ENCODE results near the gene PPP3CA.

The PPP3CA gene

GRCh38 chr4:101217353-101218031 lies 129.8 kb downstream of the PPP3CA start:
- H2BK120ac ChIP-seq (ENCODE audit: low read depth, low read length) = no peak overlapping the region
- H3K9ac ChIP-seq (ENCODE audit: low read length) = no peak overlapping the region
- H3K23ac ChIP-seq (ENCODE audit: low read length) = no peak overlapping the region
- no peak overlapping the region for H4K5ac ChIP-seq (ENCODE audit: low read length)
- no peak overlapping the region for H3K56ac ChIP-seq (ENCODE audit: low read length)
- no peak overlapping the region for H4K8ac ChIP-seq (ENCODE audit: low read depth, low read length)
- no peak overlapping the region for H2BK5ac ChIP-seq (ENCODE audit: low read length)
- H3K79me1 ChIP-seq (ENCODE audit: low read length) = no peaks in the 10 kb centered on the region
- H3K27me3 ChIP-seq (ENCODE audit: insufficient read depth, low read length, poor library complexity) = no peaks in the 10 kb centered on the region
- DNase-seq = no peak
- H3K27ac ChIP-seq (ENCODE audit: low read depth, low read length) = no peak overlapping the region
- no peak overlapping the region for H3K4me2 ChIP-seq (ENCODE audit: low read length)
- H3K4me1 ChIP-seq (ENCODE audit: control insufficient read depth, low read depth, low read length) = no peaks in the 10 kb centered on the region
- no peak overlapping the region for H2BK15ac ChIP-seq (replicated peaks; ENCODE audit: low read depth)
- H3K4ac ChIP-seq (ENCODE audit: low read depth, low read length) = no peak overlapping the region
- H3K79me2 ChIP-seq (ENCODE audit: control insufficient read depth, insufficient read depth, low read length) = no peaks in the 10 kb centered on the region
- H3K36me3 ChIP-seq (ENCODE audit: control insufficient read depth, insufficient read depth, low read length) = no peaks in the 10 kb centered on the region
- no CpG with 5 or more reads among the region's 7 CpGs for WGBS (ENCODE audit: extremely low coverage, insufficient coverage, low lambda C conversion rate)
- H3K4me3 ChIP-seq (ENCODE audit: low read length) = no peak overlapping the region
- no peak overlapping the region for H2AK5ac ChIP-seq (ENCODE audit: low read length)
- H3K18ac ChIP-seq (ENCODE audit: low read length) = no peak overlapping the region

- H2BK15ac ChIP-seq (replicated peaks; ENCODE audit: low read depth) = no peak overlapping the region
- no peak overlapping the region for H3K56ac ChIP-seq (ENCODE audit: low read length)
- H3K27ac ChIP-seq (ENCODE audit: low read depth, low read length) = no peak overlapping the region
- H4K8ac ChIP-seq (ENCODE audit: low read depth, low read length) = no peak overlapping the region
- peak; percentile 43 for DNase-seq
- H3K36me3 ChIP-seq (ENCODE audit: control insufficient read depth, insufficient read depth, low read length) = no peaks in the 10 kb centered on the region
- peaks cover 1% of the 10 kb centered on the region for H3K4me1 ChIP-seq (ENCODE audit: control insufficient read depth, low read depth, low read length)
- H3K4me3 ChIP-seq (ENCODE audit: low read length) = no peak overlapping the region
- no peak overlapping the region for H3K9ac ChIP-seq (ENCODE audit: low read length)
- no peak overlapping the region for H3K4ac ChIP-seq (ENCODE audit: low read depth, low read length)
- peaks cover 2% of the 10 kb centered on the region for H3K79me2 ChIP-seq (ENCODE audit: control insufficient read depth, insufficient read depth, low read length)
- H4K5ac ChIP-seq (ENCODE audit: low read length) = no peak overlapping the region
- H2BK120ac ChIP-seq (ENCODE audit: low read depth, low read length) = no peak overlapping the region
- H3K23ac ChIP-seq (ENCODE audit: low read length) = no peak overlapping the region
- H3K79me1 ChIP-seq (ENCODE audit: low read length) = no peaks in the 10 kb centered on the region
- no peak overlapping the region for H3K4me2 ChIP-seq (ENCODE audit: low read length)
- H2BK5ac ChIP-seq (ENCODE audit: low read length) = no peak overlapping the region
- H3K27me3 ChIP-seq (ENCODE audit: insufficient read depth, low read length, poor library complexity) = no peaks in the 10 kb centered on the region
- H3K18ac ChIP-seq (ENCODE audit: low read length) = no peak overlapping the region
- no peak overlapping the region for H2AK5ac ChIP-seq (ENCODE audit: low read length)
Measured at GRCh38 chr4:101211146-101211553, 136.2 kb downstream of the PPP3CA start.

- H3K18ac ChIP-seq (ENCODE audit: low read length) = no peak overlapping the region
- peaks cover 1% of the 10 kb centered on the region for H3K4me1 ChIP-seq (ENCODE audit: control insufficient read depth, low read depth, low read length)
- no peak overlapping the region for H2BK15ac ChIP-seq (replicated peaks; ENCODE audit: low read depth)
- no peak overlapping the region for H3K9ac ChIP-seq (ENCODE audit: low read length)
- H3K4me3 ChIP-seq (ENCODE audit: low read length) = no peak overlapping the region
- no peak for DNase-seq
- H4K8ac ChIP-seq (ENCODE audit: low read depth, low read length) = no peak overlapping the region
- no peak overlapping the region for H3K4me2 ChIP-seq (ENCODE audit: low read length)
- H3K79me1 ChIP-seq (ENCODE audit: low read length) = no peaks in the 10 kb centered on the region
- no peak overlapping the region for H3K27ac ChIP-seq (ENCODE audit: low read depth, low read length)
- no CpG with 5 or more reads among the region's 1 CpG for WGBS (ENCODE audit: extremely low coverage, insufficient coverage, low lambda C conversion rate)
- H2BK5ac ChIP-seq (ENCODE audit: low read length) = no peak overlapping the region
- H3K27me3 ChIP-seq (ENCODE audit: insufficient read depth, low read length, poor library complexity) = no peaks in the 10 kb centered on the region
- H2AK5ac ChIP-seq (ENCODE audit: low read length) = no peak overlapping the region
- no peak overlapping the region for H3K4ac ChIP-seq (ENCODE audit: low read depth, low read length)
- no peak overlapping the region for H3K23ac ChIP-seq (ENCODE audit: low read length)
- H4K5ac ChIP-seq (ENCODE audit: low read length) = no peak overlapping the region
- no peak overlapping the region for H3K56ac ChIP-seq (ENCODE audit: low read length)
- H2BK120ac ChIP-seq (ENCODE audit: low read depth, low read length) = no peak overlapping the region
- H3K79me2 ChIP-seq (ENCODE audit: control insufficient read depth, insufficient read depth, low read length) = peaks cover 2% of the 10 kb centered on the region
- no peaks in the 10 kb centered on the region for H3K36me3 ChIP-seq (ENCODE audit: control insufficient read depth, insufficient read depth, low read length)
Measured at GRCh38 chr4:101210331-101210730, 137.0 kb downstream of the PPP3CA start.

GRCh38 chr4:101208171-101208570 lies 139.2 kb downstream of the PPP3CA start:
- Histone ChIP-seq H3K4me2 (ENCODE audit: low read length) (no peak overlapping the region), H3K27ac (ENCODE audit: low read depth, low read length) (no peak overlapping the region), H4K5ac (ENCODE audit: low read length) (no peak overlapping the region), H2BK120ac (ENCODE audit: low read depth, low read length) (no peak overlapping the region), H3K79me2 (ENCODE audit: control insufficient read depth, insufficient read depth, low read length) (peaks cover 2% of the 10 kb centered on the region), H3K23ac (ENCODE audit: low read length) (no peak overlapping the region), H3K4me3 (ENCODE audit: low read length) (no peak overlapping the region), H3K27me3 (ENCODE audit: insufficient read depth, low read length, poor library complexity) (no peaks in the 10 kb centered on the region), H3K18ac (ENCODE audit: low read length) (no peak overlapping the region), H3K36me3 (ENCODE audit: control insufficient read depth, insufficient read depth, low read length) (no peaks in the 10 kb centered on the region), H2BK5ac (ENCODE audit: low read length) (no peak overlapping the region), H3K56ac (ENCODE audit: low read length) (no peak overlapping the region), H4K8ac (ENCODE audit: low read depth, low read length) (no peak overlapping the region), H3K4ac (ENCODE audit: low read depth, low read length) (no peak overlapping the region), H3K4me1 (ENCODE audit: control insufficient read depth, low read depth, low read length) (peaks cover 1% of the 10 kb centered on the region), H2AK5ac (ENCODE audit: low read length) (no peak overlapping the region), H3K79me1 (ENCODE audit: low read length) (no peaks in the 10 kb centered on the region), H2BK15ac (replicated peaks; ENCODE audit: low read depth) (no peak overlapping the region), H3K9ac (ENCODE audit: low read length) (no peak overlapping the region)
- DNase-seq = no peak
- no CpG with 5 or more reads among the region's 4 CpGs for WGBS (ENCODE audit: extremely low coverage, insufficient coverage, low lambda C conversion rate)

- Histone ChIP-seq H3K79me2 (ENCODE audit: control insufficient read depth, insufficient read depth, low read length) (peaks cover 2% of the 10 kb centered on the region), H3K9ac (ENCODE audit: low read length) (no peak overlapping the region), H3K36me3 (ENCODE audit: control insufficient read depth, insufficient read depth, low read length) (no peaks in the 10 kb centered on the region), H3K27me3 (ENCODE audit: insufficient read depth, low read length, poor library complexity) (no peaks in the 10 kb centered on the region), H4K5ac (ENCODE audit: low read length) (no peak overlapping the region), H2BK15ac (replicated peaks; ENCODE audit: low read depth) (no peak overlapping the region), H3K4me3 (ENCODE audit: low read length) (no peak overlapping the region), H2AK5ac (ENCODE audit: low read length) (no peak overlapping the region), H3K4me1 (ENCODE audit: control insufficient read depth, low read depth, low read length) (no peaks in the 10 kb centered on the region), H4K8ac (ENCODE audit: low read depth, low read length) (no peak overlapping the region), H3K79me1 (ENCODE audit: low read length) (peaks cover 1% of the 10 kb centered on the region), H2BK5ac (ENCODE audit: low read length) (no peak overlapping the region), H3K18ac (ENCODE audit: low read length) (no peak overlapping the region), H3K4me2 (ENCODE audit: low read length) (no peak overlapping the region), H2BK120ac (ENCODE audit: low read depth, low read length) (no peak overlapping the region), H3K23ac (ENCODE audit: low read length) (no peak overlapping the region), H3K56ac (ENCODE audit: low read length) (no peak overlapping the region), H3K27ac (ENCODE audit: low read depth, low read length) (no peak overlapping the region), H3K4ac (ENCODE audit: low read depth, low read length) (no peak overlapping the region)
- WGBS (ENCODE audit: extremely low coverage, insufficient coverage, low lambda C conversion rate) = no CpG with 5 or more reads among the region's 3 CpGs
- peak; percentile 24 for DNase-seq
Measured at GRCh38 chr4:101205916-101206315, 141.4 kb downstream of the PPP3CA start.

- H3K27me3 ChIP-seq (ENCODE audit: insufficient read depth, low read length, poor library complexity) = no peaks in the 10 kb centered on the region
- H3K56ac ChIP-seq (ENCODE audit: low read length) = no peak overlapping the region
- DNase-seq = no peak
- H2AK5ac ChIP-seq (ENCODE audit: low read length) = no peak overlapping the region
- no peak overlapping the region for H3K23ac ChIP-seq (ENCODE audit: low read length)
- no peak overlapping the region for H2BK120ac ChIP-seq (ENCODE audit: low read depth, low read length)
- no peak overlapping the region for H2BK15ac ChIP-seq (replicated peaks; ENCODE audit: low read depth)
- no peaks in the 10 kb centered on the region for H3K79me2 ChIP-seq (ENCODE audit: control insufficient read depth, insufficient read depth, low read length)
- no peak overlapping the region for H3K4ac ChIP-seq (ENCODE audit: low read depth, low read length)
- no peak overlapping the region for H2BK5ac ChIP-seq (ENCODE audit: low read length)
- WGBS (ENCODE audit: extremely low coverage, insufficient coverage, low lambda C conversion rate) = no CpG with 5 or more reads among the region's 2 CpGs
- H3K9ac ChIP-seq (ENCODE audit: low read length) = no peak overlapping the region
- no peak overlapping the region for H4K5ac ChIP-seq (ENCODE audit: low read length)
- no peak overlapping the region for H3K4me2 ChIP-seq (ENCODE audit: low read length)
- H4K8ac ChIP-seq (ENCODE audit: low read depth, low read length) = no peak overlapping the region
- H3K18ac ChIP-seq (ENCODE audit: low read length) = no peak overlapping the region
- H3K4me1 ChIP-seq (ENCODE audit: control insufficient read depth, low read depth, low read length) = peaks cover 2% of the 10 kb centered on the region
- H3K27ac ChIP-seq (ENCODE audit: low read depth, low read length) = no peak overlapping the region
- peaks cover 3% of the 10 kb centered on the region for H3K79me1 ChIP-seq (ENCODE audit: low read length)
- no peaks in the 10 kb centered on the region for H3K36me3 ChIP-seq (ENCODE audit: control insufficient read depth, insufficient read depth, low read length)
- no peak overlapping the region for H3K4me3 ChIP-seq (ENCODE audit: low read length)
Measured at GRCh38 chr4:101201421-101201820, 145.9 kb downstream of the PPP3CA start.
